Measurements from ENCODE around the gene DBH.

Gene DBH

GRCh38 chr9:133640160-133640559 is 4.0 kb downstream of the DBH start:
- in situ Hi-C loops (cut with MboI; ENCODE audit: low pct_unique_long_range_greater_than_20kb, low sequenced_read_pairs), result no loop called here
- DNase-seq, result no peak

GRCh38 chr9:133640580-133641395 is 4.6 kb downstream of the DBH start:
- DNase-seq, result no peak
- in situ Hi-C loops (cut with MboI; ENCODE audit: low pct_unique_long_range_greater_than_20kb, low sequenced_read_pairs), result no loop called here

- no peak for DNase-seq
- in situ Hi-C loops (cut with MboI; ENCODE audit: low pct_unique_long_range_greater_than_20kb, low sequenced_read_pairs), result no loop called here
Observed at GRCh38 chr9:133641396-133641655, 5.2 kb downstream of the DBH start.

DNA sequence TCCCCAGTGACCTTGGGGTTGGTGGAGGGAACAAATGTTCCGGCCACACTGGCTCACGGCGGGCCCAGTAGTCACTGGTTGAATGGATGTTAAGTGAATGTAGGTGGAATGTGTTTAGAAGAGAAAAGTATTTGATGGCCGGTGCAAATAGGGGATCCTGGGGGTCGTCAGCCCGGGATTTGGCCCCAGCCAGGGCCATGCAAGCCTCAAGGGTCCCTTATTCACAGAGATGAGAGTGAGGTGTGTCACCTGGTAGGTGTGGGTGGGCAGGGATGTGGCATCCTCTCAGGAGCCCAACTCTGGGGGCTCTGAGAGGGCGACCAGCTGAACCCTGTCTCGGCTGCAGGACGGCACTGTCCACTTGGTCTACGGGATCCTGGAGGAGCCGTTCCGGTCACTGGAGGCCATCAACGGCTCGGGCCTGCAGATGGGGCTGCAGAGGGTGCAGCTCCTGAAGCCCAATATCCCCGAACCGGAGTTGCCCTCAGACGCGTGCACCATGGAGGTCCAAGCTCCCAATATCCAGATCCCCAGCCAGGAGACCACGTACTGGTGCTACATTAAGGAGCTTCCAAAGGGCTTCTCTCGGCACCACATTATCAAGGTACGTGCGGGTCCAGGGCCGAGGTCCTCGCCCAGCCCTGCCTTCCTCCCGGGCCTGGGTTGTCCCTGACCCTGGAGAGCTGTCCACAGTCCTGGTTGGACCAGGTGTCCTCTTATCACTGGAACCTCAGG is 5.9 kb downstream of the DBH start:
- no peak for DNase-seq
- in situ Hi-C loops (cut with MboI; ENCODE audit: low pct_unique_long_range_greater_than_20kb, low sequenced_read_pairs), result no loop called here

- in situ Hi-C loops (cut with MboI; ENCODE audit: low pct_unique_long_range_greater_than_20kb, low sequenced_read_pairs), result no loop called here
- no peak for DNase-seq
Observed at GRCh38 chr9:133642708-133643361, 6.7 kb downstream of the DBH start.

- DNase-seq, result no peak
- in situ Hi-C loops (cut with MboI; ENCODE audit: low pct_unique_long_range_greater_than_20kb, low sequenced_read_pairs), result no loop called here
Observed at GRCh38 chr9:133643362-133643755, 7.2 kb downstream of the DBH start.

DNA sequence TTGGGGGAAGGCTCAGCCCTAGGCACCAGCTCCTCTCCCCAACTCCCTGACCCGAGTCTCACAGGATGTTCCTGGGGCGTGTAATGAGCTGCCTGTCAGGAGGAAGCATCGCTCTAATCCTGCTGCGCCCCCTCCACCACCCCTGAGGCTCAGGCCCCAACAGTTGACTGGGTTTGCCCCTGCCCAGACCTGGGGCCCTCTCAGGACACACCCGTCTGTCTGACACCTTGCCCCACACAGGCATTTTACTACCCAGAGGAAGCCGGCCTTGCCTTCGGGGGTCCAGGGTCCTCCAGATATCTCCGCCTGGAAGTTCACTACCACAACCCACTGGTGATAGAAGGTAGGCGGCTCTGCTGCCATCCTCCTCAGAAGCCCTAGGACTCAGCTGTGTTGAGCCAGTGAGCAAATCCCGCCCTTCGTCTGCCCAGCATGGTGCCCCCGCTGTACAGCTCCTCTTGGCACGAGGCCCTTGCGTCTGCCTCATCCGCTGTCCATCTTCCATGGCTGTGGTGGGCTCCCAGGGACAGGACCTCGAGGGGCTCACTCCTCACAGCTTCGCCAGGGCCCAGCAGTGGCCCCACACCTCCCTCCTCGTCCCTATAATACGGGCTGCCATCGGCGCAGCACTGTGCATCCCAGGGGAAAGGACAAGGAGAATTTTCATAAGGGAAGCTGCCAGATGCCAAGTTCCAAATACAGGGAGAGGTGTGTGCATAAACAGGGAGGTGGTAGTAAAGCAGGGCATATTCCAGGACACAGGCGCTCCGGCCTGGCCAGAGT is 8.0 kb downstream of the DBH start:
- in situ Hi-C loops (cut with MboI; ENCODE audit: low pct_unique_long_range_greater_than_20kb, low sequenced_read_pairs), result no loop called here
- no peak for DNase-seq

- in situ Hi-C loops (cut with MboI; ENCODE audit: low pct_unique_long_range_greater_than_20kb, low sequenced_read_pairs), result no loop called here
- no peak for DNase-seq
Observed at GRCh38 chr9:133645021-133645765, 9.0 kb downstream of the DBH start.

GRCh38 chr9:133647148-133647547 is 11.0 kb downstream of the DBH start:
- DNase-seq, result no peak
- in situ Hi-C loops (cut with MboI; ENCODE audit: low pct_unique_long_range_greater_than_20kb, low sequenced_read_pairs), result no loop called here

- no peak for DNase-seq
- in situ Hi-C loops (cut with MboI; ENCODE audit: low pct_unique_long_range_greater_than_20kb, low sequenced_read_pairs), result no loop called here
Observed at GRCh38 chr9:133647765-133648469, 11.8 kb downstream of the DBH start.

GRCh38 chr9:133649194-133649593 is 13.0 kb downstream of the DBH start:
- in situ Hi-C loops (cut with MboI; ENCODE audit: low pct_unique_long_range_greater_than_20kb, low sequenced_read_pairs), result no loop called here
- DNase-seq, result no peak

DNA sequence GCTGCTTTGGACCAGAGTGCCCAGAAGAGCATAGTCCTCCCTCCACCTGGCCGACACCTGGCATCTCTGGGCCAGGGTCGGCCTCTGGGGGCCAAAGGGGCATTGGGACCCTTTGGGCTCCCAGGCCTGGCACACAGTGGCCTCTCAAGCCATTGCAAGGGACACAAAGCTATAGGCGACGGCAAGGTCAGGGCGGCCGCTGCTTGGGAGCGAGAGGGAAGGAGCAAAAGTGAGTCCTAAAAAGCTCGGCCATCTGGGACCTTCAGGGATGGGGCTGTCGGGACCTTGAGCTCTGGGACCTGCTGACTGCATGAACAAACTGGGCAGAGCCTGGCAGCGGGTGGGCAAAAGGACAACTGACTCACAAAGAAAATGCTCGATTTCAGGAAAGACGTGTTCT is 13.9 kb downstream of the DBH start:
- in situ Hi-C loops (cut with MboI; ENCODE audit: low pct_unique_long_range_greater_than_20kb, low sequenced_read_pairs), result no loop called here
- no peak for DNase-seq

- no peak for DNase-seq
- in situ Hi-C loops (cut with MboI; ENCODE audit: low pct_unique_long_range_greater_than_20kb, low sequenced_read_pairs), result no loop called here
Observed at GRCh38 chr9:133653638-133654037, 17.5 kb downstream of the DBH start.

DNA sequence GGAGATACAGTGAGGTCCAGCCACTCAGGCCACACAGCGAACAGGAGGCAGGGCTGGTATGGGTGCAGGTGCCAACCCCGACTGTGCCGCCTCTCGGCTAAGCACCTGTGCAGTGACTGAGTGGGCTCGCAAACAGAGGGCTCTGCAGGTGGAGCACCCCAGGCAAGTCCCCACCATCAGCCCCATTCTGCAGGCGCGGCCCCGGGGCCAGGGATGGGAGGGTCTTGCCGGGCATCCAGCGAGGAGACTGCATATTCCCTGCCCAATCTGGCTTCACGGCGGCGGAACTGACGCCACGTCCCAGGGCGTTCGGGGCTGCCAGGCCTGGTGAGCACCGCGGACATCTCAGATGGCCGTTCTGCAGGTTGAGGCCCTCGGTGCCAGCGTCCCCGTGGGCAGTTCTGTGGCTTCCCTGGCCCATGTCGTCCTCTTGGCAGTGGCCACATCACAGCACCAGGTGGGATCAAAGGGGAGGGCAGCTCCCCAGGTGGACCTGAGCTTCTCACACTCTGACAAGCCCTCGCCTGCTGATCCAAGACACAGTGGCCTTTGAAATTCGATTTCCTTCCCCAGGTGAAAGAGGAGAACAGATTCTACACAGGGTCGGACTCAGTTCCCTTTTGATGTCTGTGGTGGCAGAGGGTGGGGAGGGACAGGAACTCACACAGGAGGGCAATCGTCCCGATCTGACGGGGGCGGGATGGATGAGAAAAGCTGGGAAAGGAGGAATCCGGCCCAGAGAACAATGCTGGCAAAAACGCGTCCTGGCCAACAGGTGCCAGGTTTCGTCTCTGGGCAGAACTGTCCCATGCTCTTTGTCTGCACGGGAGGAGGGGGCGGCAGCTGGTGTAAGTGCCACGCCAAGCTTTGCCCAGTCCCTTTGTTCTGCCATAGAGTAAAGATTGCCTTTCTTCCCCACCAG is 18.8 kb downstream of the DBH start:
- no peak for DNase-seq
- in situ Hi-C loops (cut with MboI; ENCODE audit: low pct_unique_long_range_greater_than_20kb, low sequenced_read_pairs), result no loop called here

GRCh38 chr9:133655701-133656100 is 19.5 kb downstream of the DBH start:
- in situ Hi-C loops (cut with MboI; ENCODE audit: low pct_unique_long_range_greater_than_20kb, low sequenced_read_pairs), result no loop called here

GRCh38 chr9:133656211-133657119 is 20.3 kb downstream of the DBH start:
- in situ Hi-C loops (cut with MboI; ENCODE audit: low pct_unique_long_range_greater_than_20kb, low sequenced_read_pairs), result no loop called here
- DNase-seq, result no peak

More at GRCh38 chr9:133655701-133656100, 19.5 kb downstream of the DBH start:
- DNase-seq, result no peak

Data from KBM-7 (cell line).